ENCODE data around the gene SYNJ2.

DNA sequence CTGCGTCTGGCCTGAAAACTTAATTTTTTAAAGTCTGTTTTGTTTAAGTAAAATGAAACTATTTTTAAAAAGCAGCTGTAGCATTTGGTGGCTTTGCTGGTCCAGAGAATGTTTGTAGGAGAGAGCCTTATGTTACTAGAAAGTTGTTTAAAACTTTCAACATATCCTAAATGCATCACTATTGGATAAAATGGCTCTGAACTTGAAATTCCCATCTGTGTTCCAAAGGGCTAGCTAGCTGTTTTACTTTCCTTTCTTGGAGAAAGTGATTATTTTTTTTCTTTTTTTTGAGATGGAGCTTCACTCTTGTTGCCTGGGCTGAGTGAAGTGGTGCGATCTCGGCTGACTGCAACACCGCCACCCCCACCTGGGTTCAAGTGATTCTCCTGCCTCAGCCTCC lies 2.5 kb downstream of the SYNJ2 start:
- TF ChIP-seq EZH2phosphoT487 (IDR thresholded peaks at IDR 0.05; ENCODE audit: insufficient read depth, low read depth) (no peak), EZH2 (IDR thresholded peaks at IDR 0.05; ENCODE audit: insufficient read depth, poor library complexity, severe bottlenecking) (no peak)
